Activated naive CD8-positive, alpha-beta T cell treated with anti-CD3 and anti-CD28 coated beads for 36 hours (primary cell): ENCODE data around the gene GARIN5B. TPM values are rescaled to one million over a fixed set of nuclear protein-coding genes. Genes with fewer than 3 reads are reported as not detected.
A peak's percentile ranks its signal among the peaks of the same experiment; 100 is the strongest.

Experiments used
- DNase-seq: peaks from one replicate; pipeline ENCODE4 v3.0.0; 2021
- H3K27ac Mint-ChIP-seq: one replicate; pipeline ENCODE4 v1.8.0; 2022; ENCODE audit warnings: mild to moderate bottlenecking, moderate library complexity, mixed read lengths
- H3K27me3 Mint-ChIP-seq: one replicate; pipeline ENCODE4 v1.8.0; 2022; ENCODE audit warnings: mild to moderate bottlenecking, mixed read lengths
- H3K36me3 Mint-ChIP-seq: one replicate; pipeline ENCODE4 v1.8.0; 2021; ENCODE audit warnings: mild to moderate bottlenecking, mixed read lengths
- H3K4me1 Mint-ChIP-seq: one replicate; pipeline ENCODE4 v1.8.0; 2021; ENCODE audit warnings: mixed read lengths
- H3K4me3 Mint-ChIP-seq: one replicate; pipeline ENCODE4 v1.8.0; 2022; ENCODE audit warnings: mild to moderate bottlenecking, moderate library complexity, mixed read lengths
- H3K9me3 Mint-ChIP-seq: one replicate; pipeline ENCODE4 v1.8.0; 2022; ENCODE audit warnings: mixed read lengths
- total RNA-seq, 2 experiments: library from RNA; stranded (reverse); gene quantifications; one replicate each; pipeline ENCODE4 v1.2.3, GENCODE V29; 2021

The GARIN5B gene
- total RNA-seq, 2 experiments from 2014 or later: not detected

GRCh38 chr19:55352549-55353145 is 10.4 kb downstream of the GARIN5B start:
- Mint-ChIP-seq H3K27ac (no peak overlapping the region), H3K9me3 (no peaks in the 10 kb centered on the region), H3K4me3 (peak overlapping the region; percentile 70), H3K4me1 (peaks cover 13% of the 10 kb centered on the region), H3K27me3 (peaks cover 62% of the 10 kb centered on the region), H3K36me3 (no peaks in the 10 kb centered on the region)
- no peak for DNase-seq

GRCh38 chr19:55352040-55352439 is 11.0 kb downstream of the GARIN5B start:
- peaks cover 57% of the 10 kb centered on the region for H3K27me3 Mint-ChIP-seq
- no peak overlapping the region for H3K27ac Mint-ChIP-seq
- no peak overlapping the region for H3K4me3 Mint-ChIP-seq
- DNase-seq: no peak
- H3K4me1 Mint-ChIP-seq: peaks cover 13% of the 10 kb centered on the region
- H3K9me3 Mint-ChIP-seq: no peaks in the 10 kb centered on the region
- no peaks in the 10 kb centered on the region for H3K36me3 Mint-ChIP-seq

DNA sequence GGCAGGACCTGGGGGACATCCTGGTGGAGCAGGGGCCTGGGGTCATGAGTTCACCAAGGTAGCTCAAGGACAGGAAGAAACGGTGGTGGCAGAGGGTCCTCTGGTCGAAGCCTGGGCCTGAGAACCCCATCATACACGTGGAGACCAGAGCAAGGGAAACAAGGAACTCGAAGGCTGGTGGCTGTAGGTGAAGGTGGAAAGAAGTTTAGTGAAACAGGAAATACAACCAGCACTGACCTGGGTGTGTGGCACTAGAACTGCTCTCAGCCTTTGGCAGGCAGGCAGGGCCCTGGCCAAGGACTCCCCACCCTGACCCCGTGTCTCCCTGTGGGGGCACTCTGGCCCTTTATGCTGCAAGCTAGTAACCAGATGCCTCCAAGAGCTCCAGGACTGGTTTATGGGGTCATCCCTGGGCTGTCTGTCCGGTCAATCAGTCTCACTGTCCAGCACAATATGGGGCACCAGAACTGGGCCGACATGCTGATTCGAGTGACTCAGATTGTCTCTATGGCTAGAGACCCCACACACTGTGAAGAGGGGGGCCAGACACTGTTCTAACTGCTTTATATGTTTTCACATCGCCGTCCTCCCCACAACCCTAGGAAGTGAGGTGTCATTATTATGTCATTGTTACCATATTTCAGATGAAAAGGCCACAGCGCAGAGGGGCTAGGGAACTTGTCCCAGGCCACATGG is 12.3 kb downstream of the GARIN5B start:
- Mint-ChIP-seq H3K4me1 (peaks cover 13% of the 10 kb centered on the region), H3K9me3 (no peaks in the 10 kb centered on the region), H3K36me3 (no peaks in the 10 kb centered on the region), H3K27me3 (peaks cover 45% of the 10 kb centered on the region), H3K27ac (no peak overlapping the region), H3K4me3 (no peak overlapping the region)
- DNase-seq: no peak

- Mint-ChIP-seq H3K27ac (no peak overlapping the region), H3K4me3 (no peak overlapping the region), H3K4me1 (peaks cover 11% of the 10 kb centered on the region), H3K27me3 (peaks cover 29% of the 10 kb centered on the region), H3K9me3 (no peaks in the 10 kb centered on the region), H3K36me3 (no peaks in the 10 kb centered on the region)
- DNase-seq: no peak
Observed at GRCh38 chr19:55348317-55349034, 14.6 kb downstream of the GARIN5B start.

- no peak for DNase-seq
- no peaks in the 10 kb centered on the region for H3K9me3 Mint-ChIP-seq
- no peak overlapping the region for H3K27ac Mint-ChIP-seq
- H3K4me1 Mint-ChIP-seq: peaks cover 2% of the 10 kb centered on the region
- H3K36me3 Mint-ChIP-seq: peaks cover 4% of the 10 kb centered on the region
- no peak overlapping the region for H3K4me3 Mint-ChIP-seq
- peaks cover 20% of the 10 kb centered on the region for H3K27me3 Mint-ChIP-seq
Observed at GRCh38 chr19:55347442-55348009, 15.5 kb downstream of the GARIN5B start.

GRCh38 chr19:55346725-55347441 is 16.2 kb downstream of the GARIN5B start:
- Mint-ChIP-seq H3K9me3 (no peaks in the 10 kb centered on the region), H3K27ac (no peak overlapping the region), H3K36me3 (peaks cover 4% of the 10 kb centered on the region), H3K4me1 (no peaks in the 10 kb centered on the region), H3K4me3 (no peak overlapping the region), H3K27me3 (peaks cover 13% of the 10 kb centered on the region)
- DNase-seq: no peak

- H3K9me3 Mint-ChIP-seq: no peaks in the 10 kb centered on the region
- H3K27me3 Mint-ChIP-seq: peaks cover 5% of the 10 kb centered on the region
- H3K4me3 Mint-ChIP-seq: no peak overlapping the region
- peaks cover 6% of the 10 kb centered on the region for H3K36me3 Mint-ChIP-seq
- H3K4me1 Mint-ChIP-seq: peaks cover 5% of the 10 kb centered on the region
- DNase-seq: no peak
- no peak overlapping the region for H3K27ac Mint-ChIP-seq
Observed at GRCh38 chr19:55345818-55346724, 17.0 kb downstream of the GARIN5B start.

DNA sequence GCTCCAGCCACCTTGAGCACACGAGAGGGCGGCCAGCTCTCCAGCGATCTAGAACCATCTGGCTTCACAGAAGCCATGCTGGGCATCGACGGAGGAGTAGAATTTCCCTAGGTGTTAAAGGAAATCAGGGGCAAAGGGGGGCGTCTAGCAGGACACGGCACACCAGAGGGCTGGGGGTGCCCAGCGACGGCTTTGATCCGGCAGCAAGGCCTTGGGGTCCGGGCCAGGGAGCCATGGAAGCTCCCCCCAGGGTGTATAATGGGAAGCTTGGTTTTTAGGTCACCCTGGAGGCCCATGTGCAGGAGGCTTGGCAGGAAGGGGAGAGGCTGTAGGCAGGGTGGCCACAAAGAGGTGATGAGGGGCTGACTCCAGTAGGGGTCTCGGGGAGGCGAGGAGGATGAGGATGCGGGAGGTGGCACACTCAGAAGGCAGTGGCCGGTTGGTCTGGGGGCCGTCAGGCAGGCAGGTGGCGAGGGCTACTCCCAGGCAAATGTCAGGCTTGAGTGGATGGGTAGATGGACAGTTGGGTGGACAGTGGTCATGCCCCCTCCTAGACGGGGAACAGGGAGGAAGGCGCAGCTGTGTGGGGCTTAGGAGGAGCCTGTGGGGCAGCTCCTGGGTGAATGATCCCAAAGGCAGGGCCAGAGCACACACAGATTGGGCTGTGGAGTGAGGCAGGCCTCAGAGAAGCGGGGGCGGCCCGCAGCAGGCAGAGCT is 17.8 kb downstream of the GARIN5B start:
- Mint-ChIP-seq H3K36me3 (peaks cover 6% of the 10 kb centered on the region), H3K27ac (no peak overlapping the region), H3K9me3 (no peaks in the 10 kb centered on the region), H3K27me3 (peaks cover 3% of the 10 kb centered on the region), H3K4me1 (peaks cover 5% of the 10 kb centered on the region), H3K4me3 (no peak overlapping the region)
- DNase-seq: no peak

DNA sequence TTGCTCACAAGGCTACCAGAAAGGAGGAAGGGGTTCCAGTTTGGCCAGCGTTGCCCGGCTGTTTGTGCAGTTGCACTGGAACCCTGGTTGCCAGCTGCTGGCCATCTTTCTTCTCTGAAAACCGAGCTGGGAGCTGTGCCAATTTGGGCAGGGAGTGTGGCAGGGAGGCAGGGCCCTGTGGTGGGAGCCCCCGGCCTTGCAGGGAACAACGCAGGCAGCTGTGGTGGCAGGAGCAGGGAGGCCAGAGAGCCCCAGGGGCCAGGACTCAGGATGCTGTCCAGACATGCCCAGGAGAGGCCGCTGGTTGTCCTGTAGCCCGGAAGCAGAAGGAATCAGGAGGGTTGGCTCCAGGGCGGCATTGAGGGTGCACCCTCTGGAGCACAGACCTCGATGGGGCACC is 18.6 kb downstream of the GARIN5B start:
- no peak overlapping the region for H3K4me3 Mint-ChIP-seq
- peaks cover 3% of the 10 kb centered on the region for H3K27me3 Mint-ChIP-seq
- DNase-seq: no peak
- peaks cover 6% of the 10 kb centered on the region for H3K36me3 Mint-ChIP-seq
- H3K27ac Mint-ChIP-seq: no peak overlapping the region
- H3K4me1 Mint-ChIP-seq: peaks cover 5% of the 10 kb centered on the region
- H3K9me3 Mint-ChIP-seq: no peaks in the 10 kb centered on the region

DNA sequence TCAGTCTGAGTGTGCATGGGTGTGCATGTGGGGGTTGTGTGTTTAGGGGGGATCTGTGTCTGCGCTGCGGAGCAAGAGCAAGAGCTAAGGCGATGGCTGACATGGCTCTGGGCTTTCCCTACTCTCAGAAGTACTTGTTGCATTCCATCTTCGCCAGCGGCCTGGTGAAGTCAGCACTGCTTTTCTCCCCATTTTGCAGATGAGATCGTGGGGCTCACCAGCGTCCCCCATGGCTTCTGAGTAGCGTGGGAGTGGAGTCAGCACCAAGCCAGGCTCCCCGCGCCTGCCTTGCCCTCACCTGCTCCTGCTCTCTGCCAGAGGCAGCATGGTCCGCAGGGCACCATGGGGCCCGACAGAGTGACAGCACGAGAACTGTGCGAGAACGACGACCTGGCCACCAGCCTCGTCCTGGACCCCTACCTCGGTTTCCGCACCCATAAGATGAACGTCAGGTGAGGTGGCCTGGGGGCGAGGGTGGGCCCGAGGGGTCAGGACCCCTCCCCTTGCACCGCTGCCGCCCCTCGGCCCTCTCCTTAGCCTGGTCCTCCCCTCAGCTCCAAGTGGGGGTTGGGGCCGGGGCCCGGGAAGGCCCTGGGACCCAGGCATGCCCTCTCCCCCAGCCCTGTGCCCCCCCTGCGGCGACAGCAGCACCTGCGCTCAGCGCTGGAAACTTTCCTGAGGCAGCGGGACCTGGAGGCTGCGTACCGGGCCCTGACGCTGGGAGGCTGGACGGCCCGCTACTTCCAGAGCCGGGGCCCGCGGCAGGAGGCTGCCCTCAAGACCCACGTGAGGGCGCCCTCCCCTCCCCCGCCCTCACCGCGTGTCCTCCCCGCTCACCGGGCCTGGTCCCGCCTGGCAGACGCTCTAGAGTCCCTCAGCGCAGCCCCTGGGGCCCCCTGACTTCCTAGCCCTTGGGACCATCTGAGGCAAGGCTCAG is 21.2 kb downstream of the GARIN5B start:
- no peak overlapping the region for H3K27ac Mint-ChIP-seq
- no peak for DNase-seq
- H3K4me1 Mint-ChIP-seq: peaks cover 12% of the 10 kb centered on the region
- H3K27me3 Mint-ChIP-seq: peaks cover 3% of the 10 kb centered on the region
- peaks cover 6% of the 10 kb centered on the region for H3K36me3 Mint-ChIP-seq
- H3K9me3 Mint-ChIP-seq: no peaks in the 10 kb centered on the region
- peak overlapping the region; percentile 75 for H3K4me3 Mint-ChIP-seq

- H3K9me3 Mint-ChIP-seq: no peaks in the 10 kb centered on the region
- DNase-seq: peak; percentile 76
- peak overlapping the region; percentile 89 for H3K4me3 Mint-ChIP-seq
- peaks cover 6% of the 10 kb centered on the region for H3K36me3 Mint-ChIP-seq
- peaks cover 3% of the 10 kb centered on the region for H3K27me3 Mint-ChIP-seq
- H3K27ac Mint-ChIP-seq: peak overlapping the region; percentile 88
- H3K4me1 Mint-ChIP-seq: peaks cover 12% of the 10 kb centered on the region
Observed at GRCh38 chr19:55341171-55341588, 21.9 kb downstream of the GARIN5B start.

GRCh38 chr19:55340784-55341147 is 22.3 kb downstream of the GARIN5B start:
- H3K36me3 Mint-ChIP-seq: peaks cover 6% of the 10 kb centered on the region
- peak; percentile 40 for DNase-seq
- peaks cover 3% of the 10 kb centered on the region for H3K27me3 Mint-ChIP-seq
- peaks cover 12% of the 10 kb centered on the region for H3K4me1 Mint-ChIP-seq
- H3K4me3 Mint-ChIP-seq: peak overlapping the region; percentile 89
- no peaks in the 10 kb centered on the region for H3K9me3 Mint-ChIP-seq
- peak overlapping the region; percentile 88 for H3K27ac Mint-ChIP-seq
